Mucosa of descending colon (tissue), 3 donors: ENCODE data around the gene TNNT2. TPM values are rescaled to one million over a fixed set of nuclear protein-coding genes. Genes with fewer than 3 reads are reported as not detected.

ENCODE experiments used
- ATAC-seq: fragments of 200-7000 bp; cut with Tn5 transposase; one replicate; pipeline ENCODE4 v1.9.1; 2020; ENCODE audit warnings: mild to moderate bottlenecking, moderate library complexity
- DNase-seq, 3 donors: peaks; one replicate each; pipeline ENCODE4 v3.0.0-alpha.2; 2020
- H3K36me3 ChIP-seq: fragments of 200-600 bp; one replicate; pipeline ENCODE4 v1.8.0; 2021; ENCODE audit warnings: low read depth, mild to moderate bottlenecking
- H3K4me1 ChIP-seq: fragments of 200-600 bp; one replicate; pipeline ENCODE4 v1.8.0; 2021; ENCODE audit warnings: low read depth, mild to moderate bottlenecking
- H3K4me3 ChIP-seq: fragments of 200-600 bp; one replicate; pipeline ENCODE4 v1.8.0; 2021; ENCODE audit warnings: mild to moderate bottlenecking
- H3K9me3 ChIP-seq: fragments of 200-600 bp; one replicate; pipeline ENCODE4 v1.8.0; 2021; ENCODE audit warnings: mild to moderate bottlenecking
- CTCF ChIP-seq: fragments of 200-600 bp; IDR thresholded peaks from one replicate; pipeline ENCODE4 v1.8.0; 2022; ENCODE audit warnings: antibody characterized with exemption, mild to moderate bottlenecking
- intact Hi-C, 2 donors: fragments of 100-400 bp; cut with DNase I in 1 of 2; cut with micrococcal nuclease in 1 of 2; formaldehyde crosslinking; loops; one replicate each; pipeline versions ENCODE4 v1.11.0 to v1.11.1; 2022; cut with DNase I, micrococcal nuclease
- total RNA-seq, 3 donors: library from RNA; stranded (reverse); fragmentation: NEBNext Ultra II Directional in 2 of 3; extraction: Animal tissue kit (Norgen Biotek cat#: 25700) in 2 of 3; gene quantifications; one replicate each; pipeline versions ENCODE4 v1.2.1 to v1.2.4, GENCODE V29; 2021 to 2023
- donor health status: DM: no; HTN: no; CAD: no; lungs with moderate emphysema.
- donor health status: DM: no; HTN: no; CAD: no.
- donor health status: DM: no; HTN: yes; CAD: no.

The TNNT2 gene
- total RNA-seq, 3 donors from 2014 or later = 0.28 to 4.0 (median 2.0) TPM

DNA sequence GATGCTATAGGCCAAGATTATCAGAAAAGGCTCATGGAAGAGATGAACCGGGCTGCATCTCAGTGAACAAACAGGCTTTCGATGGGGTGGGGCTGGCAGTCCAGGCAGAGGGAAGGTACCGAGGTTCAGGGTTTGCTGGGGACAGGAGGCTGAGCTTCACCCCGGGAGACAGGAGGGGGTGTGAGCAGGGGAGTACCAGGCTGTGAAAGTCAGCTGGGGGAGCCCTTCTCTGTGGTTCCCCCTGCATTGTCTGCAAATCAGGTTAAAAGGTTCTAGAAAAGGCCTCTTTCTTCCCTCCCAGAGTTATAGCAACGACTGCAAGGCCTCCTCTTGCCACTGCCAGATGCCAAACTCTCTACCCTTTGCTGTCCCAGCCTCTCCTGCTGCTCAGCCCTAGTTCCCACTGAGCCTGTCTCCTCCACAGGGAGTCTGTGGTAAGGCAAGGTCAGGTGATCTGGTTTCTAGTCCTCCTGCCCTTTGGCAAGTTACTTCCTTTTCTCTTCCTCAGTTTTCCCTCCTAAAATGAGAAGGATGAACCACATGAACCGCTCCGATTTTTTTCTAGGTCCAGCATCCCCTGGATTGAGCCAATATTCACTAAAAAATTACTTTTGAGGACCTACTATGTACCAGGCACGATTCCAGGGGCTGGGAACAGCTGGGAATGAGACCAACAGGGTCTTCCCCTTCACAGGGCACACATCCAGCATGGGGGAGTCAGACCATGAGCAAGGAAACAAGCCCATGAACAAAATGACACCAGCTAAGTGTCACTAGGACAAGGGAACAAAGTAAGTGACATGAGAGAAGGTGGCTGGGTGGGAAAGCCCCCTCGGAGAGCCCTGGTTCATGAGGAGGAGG is 14.4 kb upstream of the TNNT2 start:
- ATAC-seq (no peak), DNase-seq (no peak)
- Histone ChIP-seq H3K36me3 (no peaks in the 10 kb centered on the region), H3K4me1 (peaks cover 10% of the 10 kb centered on the region), H3K4me3 (no peak overlapping the region), H3K9me3 (no peaks in the 10 kb centered on the region)
- no peak for TF ChIP-seq CTCF
- intact Hi-C loops = no loop called here

GRCh38 chr1:201391225-201391624 is 13.7 kb upstream of the TNNT2 start:
- H3K4me3 ChIP-seq = no peak overlapping the region
- no peak for TF ChIP-seq CTCF
- no peak for DNase-seq
- H3K36me3 ChIP-seq = no peaks in the 10 kb centered on the region
- peaks cover 10% of the 10 kb centered on the region for H3K4me1 ChIP-seq
- intact Hi-C loops = no loop called here
- ATAC-seq = no peak
- H3K9me3 ChIP-seq = no peaks in the 10 kb centered on the region

DNA sequence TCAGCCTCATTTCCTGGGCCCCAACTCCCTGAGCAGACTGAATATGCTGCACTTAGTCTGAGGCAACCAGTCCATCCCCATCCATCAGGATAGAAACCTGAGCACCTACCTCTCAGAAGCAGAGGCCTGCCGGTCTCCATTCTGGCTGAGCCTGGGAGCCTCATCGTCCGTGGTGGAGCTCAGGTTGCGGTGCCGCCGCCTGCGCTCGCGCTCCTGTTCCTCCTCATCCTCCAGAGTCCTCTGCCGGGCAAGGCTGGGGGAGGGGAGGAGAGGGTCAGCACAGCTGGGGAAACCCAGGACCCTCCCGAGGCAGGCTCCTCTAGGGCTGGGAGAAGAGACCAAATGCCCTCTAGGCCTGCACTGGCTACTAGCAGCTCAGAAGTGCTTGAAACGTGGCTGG is 11.6 kb upstream of the TNNT2 start:
- TF ChIP-seq CTCF = no peak
- no peak for ATAC-seq
- H3K36me3 ChIP-seq = no peaks in the 10 kb centered on the region

GRCh38 chr1:201386208-201386607 is 8.7 kb upstream of the TNNT2 start:
- intact Hi-C loops = no loop called here
- Histone ChIP-seq H3K36me3 (no peaks in the 10 kb centered on the region), H3K4me3 (no peak overlapping the region), H3K4me1 (no peaks in the 10 kb centered on the region), H3K9me3 (no peaks in the 10 kb centered on the region)
- DNase-seq (no peak), ATAC-seq (no peak)
- TF ChIP-seq CTCF = no peak

More for the DNA sequence above, 11.6 kb upstream of the TNNT2 start:
- no peak for DNase-seq
- intact Hi-C loops = no loop called here
- Histone ChIP-seq H3K4me3 (no peak overlapping the region), H3K9me3 (no peaks in the 10 kb centered on the region), H3K4me1 (no peaks in the 10 kb centered on the region)

GRCh38 chr1:201385299-201385891 is 7.9 kb upstream of the TNNT2 start:
- peak; percentile 85 for ATAC-seq
- intact Hi-C loops = no loop called here
- peak in 2 of 3 donors; percentile 86 to 91 for DNase-seq
- no peaks in the 10 kb centered on the region for H3K4me1 ChIP-seq
- H3K36me3 ChIP-seq = no peaks in the 10 kb centered on the region
- H3K4me3 ChIP-seq = no peak overlapping the region
- TF ChIP-seq CTCF = peak; percentile 73
- no peaks in the 10 kb centered on the region for H3K9me3 ChIP-seq
